HepG2 (cell line): ENCODE results near the gene GOSR1. TPM values are rescaled to one million over a fixed set of nuclear protein-coding genes. Genes with fewer than 3 reads are reported as not detected.

Experiments used
- CBX2 ChIP-seq, 2 experiments: fragments of 200-600 bp in 1 of 2; sonication (generic); formaldehyde crosslinking in 1 of 2; IDR thresholded peaks; 2 replicates each; pipeline versions ENCODE4 v1.7.0 to v1.8.1; 2018 to 2022; ENCODE audit warnings: low read depth in 2 of 2, low read length in 1 of 2, mild to moderate bottlenecking in 1 of 2, missing genetic modification reagents in 1 of 2
- HIVEP1 ChIP-seq: sonication (generic); formaldehyde crosslinking; IDR thresholded peaks from 2 replicates; pipeline ENCODE4 v1.4.0; 2020; ENCODE audit warnings: mild to moderate bottlenecking, missing genetic modification reagents
- HMGXB3 ChIP-seq: sonication (generic); formaldehyde crosslinking; IDR thresholded peaks from 2 replicates; pipeline ENCODE4 v1.4.0; 2020; ENCODE audit warnings: missing genetic modification reagents, borderline replicate concordance
- HNRNPLL ChIP-seq: fragments of 200-400 bp; formaldehyde crosslinking; IDR thresholded peaks from 2 replicates; pipeline ENCODE4 v1.6.1; 2017; ENCODE audit warnings: mild to moderate bottlenecking, low read depth, low read length; ENCODE audit not compliant: poor library complexity, severe bottlenecking
- IKZF1 ChIP-seq: fragments of 450-650 bp; IDR thresholded peaks from 2 replicates; pipeline ENCODE4 v1.7.1; 2016
- KDM4B ChIP-seq: sonication (generic); formaldehyde crosslinking; IDR thresholded peaks from 2 replicates; pipeline ENCODE4 v1.4.0; 2020; ENCODE audit warnings: missing genetic modification reagents
- MAF1 ChIP-seq: sonication (generic); formaldehyde crosslinking; IDR thresholded peaks from 2 replicates; pipeline ENCODE4 v1.5.0; 2020; ENCODE audit warnings: missing genetic modification reagents, borderline replicate concordance
- NR2C2 ChIP-seq: sonication (generic); formaldehyde crosslinking; IDR thresholded peaks from 2 replicates; pipeline ENCODE4 v1.4.0; 2020; ENCODE audit warnings: missing genetic modification reagents, mild to moderate bottlenecking, moderate library complexity, borderline replicate concordance
- PITX1 ChIP-seq: sonication (generic); formaldehyde crosslinking; IDR thresholded peaks from 2 replicates; pipeline ENCODE4 v1.5.1; 2020; ENCODE audit warnings: mild to moderate bottlenecking, missing genetic modification reagents
- SAP130 ChIP-seq: IDR thresholded peaks from 2 replicates; pipeline ENCODE4 v1.6.1; 2016; ENCODE audit warnings: low read depth
- SOX13 ChIP-seq, 3 experiments: fragments of 450-650 bp in 1 of 3; sonication (generic) in 1 of 3; formaldehyde crosslinking in 1 of 3; IDR thresholded peaks in 2 of 3; conservative IDR thresholded peaks in 1 of 3; 2 replicates each; pipeline versions ENCODE4 v1.5.0 to v1.6.1; 2016 to 2020; ENCODE audit warnings: antibody characterized with exemption in 1 of 3, mild to moderate bottlenecking in 1 of 3, missing compliant biosample characterization in 1 of 3, missing genetic modification reagents in 1 of 3, moderate library complexity in 1 of 3
- TBL1XR1 ChIP-seq: fragments of 150-350 bp; IDR thresholded peaks from 2 replicates; pipeline ENCODE4 v1.6.1; 2014; ENCODE audit warnings: borderline replicate concordance, low read length; ENCODE audit not compliant: partially characterized antibody
- TBX2 ChIP-seq: sonication (generic); formaldehyde crosslinking; IDR thresholded peaks from 2 replicates; pipeline ENCODE4 v1.5.0; 2020; ENCODE audit warnings: missing genetic modification reagents, mild to moderate bottlenecking, borderline replicate concordance
- ZNF577 ChIP-seq: sonication (generic); formaldehyde crosslinking; IDR thresholded peaks from 2 replicates; pipeline ENCODE4 v1.4.0; 2020; ENCODE audit warnings: mild to moderate bottlenecking, low read depth, missing genetic modification reagents, borderline replicate concordance
- ZNF782 ChIP-seq: sonication (generic); formaldehyde crosslinking; IDR thresholded peaks from 2 replicates; pipeline ENCODE4 v1.4.0; 2020; ENCODE audit warnings: missing genetic modification reagents, mild to moderate bottlenecking, borderline replicate concordance
- ZSCAN21 ChIP-seq: sonication (generic); formaldehyde crosslinking; IDR thresholded peaks from 2 replicates; pipeline ENCODE4 v1.8.0; 2022; ENCODE audit warnings: mild to moderate bottlenecking, missing genetic modification reagents, moderate library complexity, borderline replicate concordance
- polyA plus RNA-seq, 8 experiments: library from polyadenylated mRNA; depleted of rRNA in 3 of 8; stranded (reverse) in 7 of 8; unstranded in 1 of 8; fragments of >200 nt; fragmentation: Illumina TruSeq in 4 of 8; extraction: Trizol in 4 of 8; gene quantifications; 2 replicates each; pipeline versions ENCODE4 v1.2.1 to v1.2.3, GENCODE V29; 2011 to 2016; ENCODE audit warnings: low read depth in 4 of 8, missing spikeins in 1 of 8, mixed read lengths in 1 of 8; ENCODE audit not compliant: insufficient read depth in 1 of 8
- total RNA-seq, 5 experiments: library from RNA; depleted of rRNA; stranded (reverse); fragments of >200 nt; fragmentation: Illumina TruSeq; extraction: Trizol; gene quantifications; 2 replicates each; pipeline ENCODE4 v1.2.3, GENCODE V29; 2016; ENCODE audit warnings: low read depth in 1 of 5
- TF ChIP-seq, protein P1 (sequence below): sonication (generic); formaldehyde crosslinking; IDR thresholded peaks from 2 replicates; pipeline ENCODE4 v1.8.1; 2022; ENCODE audit warnings: low read depth, mild to moderate bottlenecking, missing genetic modification reagents
- TF ChIP-seq, protein P2 (sequence below): sonication (generic); formaldehyde crosslinking; IDR thresholded peaks from 2 replicates; pipeline ENCODE4 v1.5.0; 2020; ENCODE audit warnings: mild to moderate bottlenecking, missing genetic modification reagents, moderate library complexity

The GOSR1 gene
- total and polyA plus RNA-seq, 2 of the 13 experiments (the other 11 are each of a cell fraction or from before 2014, with no cell fraction given) = 15.8 to 37.0 TPM

- TF ChIP-seq, protein P1, sequence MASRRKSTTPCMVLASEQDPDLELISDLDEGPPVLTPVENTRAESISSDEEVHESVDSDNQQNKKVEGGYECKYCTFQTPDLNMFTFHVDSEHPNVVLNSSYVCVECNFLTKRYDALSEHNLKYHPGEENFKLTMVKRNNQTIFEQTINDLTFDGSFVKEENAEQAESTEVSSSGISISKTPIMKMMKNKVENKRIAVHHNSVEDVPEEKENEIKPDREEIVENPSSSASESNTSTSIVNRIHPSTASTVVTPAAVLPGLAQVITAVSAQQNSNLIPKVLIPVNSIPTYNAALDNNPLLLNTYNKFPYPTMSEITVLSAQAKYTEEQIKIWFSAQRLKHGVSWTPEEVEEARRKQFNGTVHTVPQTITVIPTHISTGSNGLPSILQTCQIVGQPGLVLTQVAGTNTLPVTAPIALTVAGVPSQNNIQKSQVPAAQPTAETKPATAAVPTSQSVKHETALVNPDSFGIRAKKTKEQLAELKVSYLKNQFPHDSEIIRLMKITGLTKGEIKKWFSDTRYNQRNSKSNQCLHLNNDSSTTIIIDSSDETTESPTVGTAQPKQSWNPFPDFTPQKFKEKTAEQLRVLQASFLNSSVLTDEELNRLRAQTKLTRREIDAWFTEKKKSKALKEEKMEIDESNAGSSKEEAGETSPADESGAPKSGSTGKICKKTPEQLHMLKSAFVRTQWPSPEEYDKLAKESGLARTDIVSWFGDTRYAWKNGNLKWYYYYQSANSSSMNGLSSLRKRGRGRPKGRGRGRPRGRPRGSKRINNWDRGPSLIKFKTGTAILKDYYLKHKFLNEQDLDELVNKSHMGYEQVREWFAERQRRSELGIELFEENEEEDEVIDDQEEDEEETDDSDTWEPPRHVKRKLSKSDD (CRISPR knock-in tag) = peak; percentile 84; the same call in 1 of the 2 replicates
- no peak for TF ChIP-seq SOX13 (IDR thresholded peaks at IDR 0.05)
- TF ChIP-seq SOX13 (CRISPR knock-in tag; conservative IDR thresholded peaks at IDR 0.05 in 1 of 2, IDR thresholded peaks at IDR 0.05 in 1 of 2) = peak in 1 of 2 experiments; percentile 62; a peak in 2 of 4 replicates
- TF ChIP-seq, protein P2, sequence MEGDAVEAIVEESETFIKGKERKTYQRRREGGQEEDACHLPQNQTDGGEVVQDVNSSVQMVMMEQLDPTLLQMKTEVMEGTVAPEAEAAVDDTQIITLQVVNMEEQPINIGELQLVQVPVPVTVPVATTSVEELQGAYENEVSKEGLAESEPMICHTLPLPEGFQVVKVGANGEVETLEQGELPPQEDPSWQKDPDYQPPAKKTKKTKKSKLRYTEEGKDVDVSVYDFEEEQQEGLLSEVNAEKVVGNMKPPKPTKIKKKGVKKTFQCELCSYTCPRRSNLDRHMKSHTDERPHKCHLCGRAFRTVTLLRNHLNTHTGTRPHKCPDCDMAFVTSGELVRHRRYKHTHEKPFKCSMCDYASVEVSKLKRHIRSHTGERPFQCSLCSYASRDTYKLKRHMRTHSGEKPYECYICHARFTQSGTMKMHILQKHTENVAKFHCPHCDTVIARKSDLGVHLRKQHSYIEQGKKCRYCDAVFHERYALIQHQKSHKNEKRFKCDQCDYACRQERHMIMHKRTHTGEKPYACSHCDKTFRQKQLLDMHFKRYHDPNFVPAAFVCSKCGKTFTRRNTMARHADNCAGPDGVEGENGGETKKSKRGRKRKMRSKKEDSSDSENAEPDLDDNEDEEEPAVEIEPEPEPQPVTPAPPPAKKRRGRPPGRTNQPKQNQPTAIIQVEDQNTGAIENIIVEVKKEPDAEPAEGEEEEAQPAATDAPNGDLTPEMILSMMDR (CRISPR knock-in tag) = peak; percentile 97
- TF ChIP-seq HIVEP1 (CRISPR knock-in tag) = peak; percentile 54; the same call in 1 of the 2 replicates
- peak; percentile 93 for TF ChIP-seq PITX1 (CRISPR knock-in tag)
- peak; percentile 75; the same call in 1 of the 2 replicates for TF ChIP-seq ZSCAN21 (CRISPR knock-in tag)
- TF ChIP-seq IKZF1 = no peak
- TF ChIP-seq MAF1 (CRISPR knock-in tag) = peak; percentile 79; the same call in 1 of the 2 replicates
- peak; percentile 87 for TF ChIP-seq KDM4B (CRISPR knock-in tag)
- TF ChIP-seq TBL1XR1 = no peak
- no peak for TF ChIP-seq ZNF577 (CRISPR knock-in tag)
- peak; percentile 36; the same call in 1 of the 2 replicates for TF ChIP-seq ZNF782 (CRISPR knock-in tag)
- TF ChIP-seq NR2C2 (CRISPR knock-in tag) = peak; percentile 67; the same call in 1 of the 2 replicates
- peak; percentile 89; the same call in 1 of the 2 replicates for TF ChIP-seq HMGXB3 (CRISPR knock-in tag)
- peak; percentile 95 for TF ChIP-seq SAP130 (CRISPR knock-in tag)
- peak; percentile 32 for TF ChIP-seq HNRNPLL
- TF ChIP-seq TBX2 (CRISPR knock-in tag) = peak; percentile 72
- TF ChIP-seq CBX2 (IDR thresholded peaks at IDR 0.05; ENCODE audit: low read depth, low read length) = no peak
- TF ChIP-seq CBX2 (CRISPR knock-in tag; IDR thresholded peaks at IDR 0.05; ENCODE audit: low read depth) = no peak
These were observed at the start of gene GOSR1 (continued) for GRCh38 chr17:30477083-30477773.
